HPDE6-E6E7 (cell line): ENCODE data around the gene NDUFA1.
"Not testable (repeated sequence)": the region's sequence is repeated elsewhere in the genome, so short reads cannot be mapped to it uniquely, and the experiment has no call there.

Experiments
- DNase-seq: peaks from one replicate; pipeline ENCODE4 v3.0.0; 2011; ENCODE audit warnings: missing footprints; ENCODE audit errors: extremely low spot score

Gene NDUFA1

GRCh38 chrX:119900976-119901375 is 29.3 kb downstream of the NDUFA1 start:
- no peak for DNase-seq

- no peak for DNase-seq
Measured at GRCh38 chrX:119916310-119916709, 44.7 kb downstream of the NDUFA1 start.

GRCh38 chrX:119917877-119918276 is 46.2 kb downstream of the NDUFA1 start:
- no peak for DNase-seq

GRCh38 chrX:119919835-119920585 is 48.4 kb downstream of the NDUFA1 start:
- DNase-seq, result no peak

- DNase-seq, result not testable (repeated sequence)
Measured at GRCh38 chrX:119922391-119922790, 50.8 kb downstream of the NDUFA1 start.
